GM23338 (cell line): ENCODE measurements around the gene CASK. TPM values are rescaled to one million over a fixed set of nuclear protein-coding genes. Genes with fewer than 3 reads are reported as not detected.
A peak's percentile ranks its signal among the peaks of the same experiment; 100 is the strongest.

Source experiments
- ATAC-seq: fragments of 200-7000 bp; cut with Tn5 transposase; 3 replicates; pipeline ENCODE4 v1.9.1; 2020
- DNase-seq: peaks from one replicate; pipeline ENCODE4 v3.0.0-alpha.2; 2015; ENCODE audit warnings: low spot score
- H2AFZ ChIP-seq: fragments of 200-600 bp; sonication (generic); 2 replicates; pipeline ENCODE4 v1.8.0; 2016; ENCODE audit warnings: antibody characterized with exemption, mild to moderate bottlenecking, moderate library complexity
- H3F3A ChIP-seq: fragments of 200-600 bp; sonication (generic); replicated peaks from 2 replicates; pipeline ENCODE4 v1.8.0; 2017; ENCODE audit warnings: antibody characterized with exemption, mixed run types, low read depth
- H3K27ac ChIP-seq: fragments of 200-600 bp; sonication (generic); 2 replicates; pipeline ENCODE4 v1.6.1; 2016; ENCODE audit warnings: low read depth
- H3K27me3 ChIP-seq: fragments of 200-600 bp; sonication (generic); 2 replicates; pipeline ENCODE4 v1.8.0; 2016; ENCODE audit warnings: mild to moderate bottlenecking, mixed run types, moderate library complexity; ENCODE audit not compliant: insufficient read depth
- H3K36me3 ChIP-seq: fragments of 200-600 bp; sonication (generic); 2 replicates; pipeline ENCODE4 v1.8.0; 2016; ENCODE audit warnings: mild to moderate bottlenecking; ENCODE audit not compliant: insufficient read depth
- H3K4me1 ChIP-seq: fragments of 200-600 bp; sonication (generic); 2 replicates; pipeline ENCODE4 v1.8.0; 2016; ENCODE audit warnings: mild to moderate bottlenecking, moderate library complexity; ENCODE audit not compliant: insufficient read depth
- H3K4me2 ChIP-seq: fragments of 200-600 bp; sonication (generic); 2 replicates; pipeline ENCODE4 v1.7.1; 2017; ENCODE audit warnings: mixed run types
- H3K4me3 ChIP-seq: fragments of 200-600 bp; sonication (generic); 2 replicates; pipeline ENCODE4 v1.6.1; 2016; ENCODE audit warnings: mixed run types
- H3K79me2 ChIP-seq: fragments of 200-600 bp; sonication (generic); replicated peaks from 2 replicates; pipeline ENCODE4 v1.8.0; 2017; ENCODE audit warnings: mild to moderate bottlenecking; ENCODE audit not compliant: insufficient read depth
- H3K9me2 ChIP-seq: fragments of 200-600 bp; sonication (generic); 2 replicates; pipeline ENCODE4 v1.8.0; 2017; ENCODE audit not compliant: insufficient read depth
- H4K20me1 ChIP-seq: fragments of 200-600 bp; sonication (generic); replicated peaks from 2 replicates; pipeline ENCODE4 v1.8.0; 2017; ENCODE audit warnings: mild to moderate bottlenecking; ENCODE audit not compliant: insufficient read depth
- H3K27ac Mint-ChIP-seq: 2 replicates; pipeline ENCODE4 v1.8.0; 2020; ENCODE audit warnings: inconsistent platforms, mild to moderate bottlenecking, moderate library complexity, mixed read lengths
- H3K27me3 Mint-ChIP-seq: 3 replicates; pipeline ENCODE4 v1.8.0; 2022; ENCODE audit warnings: low read depth, mild to moderate bottlenecking, moderate library complexity, mixed read lengths, inconsistent platforms; ENCODE audit not compliant: insufficient read depth, poor library complexity
- H3K36me3 Mint-ChIP-seq: 3 replicates; pipeline ENCODE4 v1.8.0; 2021; ENCODE audit warnings: low read depth, mild to moderate bottlenecking, inconsistent platforms, moderate library complexity, mixed read lengths
- H3K4me1 Mint-ChIP-seq: 3 replicates; pipeline ENCODE4 v1.8.0; 2020; ENCODE audit warnings: mild to moderate bottlenecking, inconsistent platforms, mixed read lengths
- H3K4me3 Mint-ChIP-seq: 3 replicates; pipeline ENCODE4 v1.8.0; 2021; ENCODE audit warnings: moderate library complexity, mild to moderate bottlenecking, inconsistent platforms, mixed read lengths
- H3K9me3 Mint-ChIP-seq: 3 replicates; pipeline ENCODE4 v1.8.0; 2020; ENCODE audit warnings: moderate library complexity, mild to moderate bottlenecking, inconsistent platforms, mixed read lengths
- CREB1 ChIP-seq: fragments of 250-450 bp; sonication (Bioruptor Pico); IDR thresholded peaks from 2 replicates; pipeline ENCODE4 v1.5.0; 2020; ENCODE audit warnings: low read depth, mild to moderate bottlenecking, moderate library complexity
- ETS1 ChIP-seq: IDR thresholded peaks from 2 replicates; pipeline ENCODE4 v1.6.1; 2016; ENCODE audit warnings: antibody characterized with exemption
- EZH2 ChIP-seq: fragments of 200-600 bp; sonication (generic); IDR thresholded peaks from one replicate; pipeline ENCODE4 v1.8.0; 2017; ENCODE audit warnings: antibody characterized with exemption, mild to moderate bottlenecking, low read depth; ENCODE audit not compliant: unreplicated experiment
- EZH2phosphoT487 ChIP-seq: fragments of 200-600 bp; sonication (generic); IDR thresholded peaks from one replicate; pipeline ENCODE4 v1.8.1; 2018; ENCODE audit warnings: antibody characterized with exemption; ENCODE audit not compliant: unreplicated experiment
- JUNB ChIP-seq: IDR thresholded peaks from one replicate; pipeline ENCODE4 v1.6.1; 2016; ENCODE audit warnings: antibody characterized with exemption; ENCODE audit not compliant: unreplicated experiment
- NANOG ChIP-seq: IDR thresholded peaks from 2 replicates; pipeline ENCODE4 v1.6.1; 2016; ENCODE audit warnings: antibody characterized with exemption, borderline replicate concordance
- POLR2AphosphoS5 ChIP-seq: IDR thresholded peaks from 2 replicates; pipeline ENCODE4 v1.6.1; 2016; ENCODE audit warnings: antibody characterized with exemption, low read depth
- REST ChIP-seq: IDR thresholded peaks from one replicate; pipeline ENCODE4 v1.6.1; 2018; ENCODE audit warnings: antibody characterized with exemption; ENCODE audit not compliant: unreplicated experiment
- ZNF114 ChIP-seq: fragments of 250-450 bp; sonication (Bioruptor Pico); IDR thresholded peaks from 2 replicates; pipeline ENCODE4 v1.5.0; 2020; ENCODE audit warnings: mild to moderate bottlenecking, moderate library complexity
- polyA plus RNA-seq: library from polyadenylated mRNA; unstranded; fragments of >200 nt; fragmentation: Nextera tagmentation; extraction: Ambion mirVana; gene quantifications from 2 replicates; pipeline ENCODE4 v1.2.1, GENCODE V29; 2016
- total RNA-seq: library from RNA; depleted of rRNA; stranded (reverse); fragments of >200 nt; shearing (Covaris generic); gene quantifications from 2 replicates; pipeline ENCODE4 v1.2.3, GENCODE V29; 2014
- TF ChIP-seq, protein P1 (sequence below), 2 experiments: fragments of 200-600 bp in 1 of 2; sonication (generic) in 1 of 2; conservative IDR thresholded peaks; 2 replicates each; pipeline versions ENCODE4 v1.5.1 to v1.6.1; 2016 to 2017; ENCODE audit warnings: antibody characterized with exemption in 2 of 2, low read depth in 2 of 2, mild to moderate bottlenecking in 2 of 2, moderate library complexity in 1 of 2

The CASK gene
- total and polyA plus RNA-seq, 2 experiments from 2014 or later, result 15.3 to 44.4 TPM

GRCh38 chrX:41759817-41760216 is 163.5 kb downstream of the CASK start:
- Histone ChIP-seq H3K27ac (no peak overlapping the region), H3K27me3 (no peaks in the 10 kb centered on the region), H3K4me3 (no peak overlapping the region), H3K9me2 (no peaks in the 10 kb centered on the region), H3K36me3 (no peaks in the 10 kb centered on the region), H3K4me1 (0 out of 2 replicates have a peak, but pooled peaks cover 3% of the 10 kb centered on the region), H4K20me1 (no peaks in the 10 kb centered on the region; the same call in 1 of the 2 replicates), H3K4me2 (no peak overlapping the region), H3F3A (no peaks in the 10 kb centered on the region), H2AFZ (no peak overlapping the region), H3K79me2 (0 out of 2 replicates have a peak, but pooled peaks cover 3% of the 10 kb centered on the region)
- Mint-ChIP-seq H3K27ac (no peak overlapping the region), H3K36me3 (no peaks in the 10 kb centered on the region), H3K4me3 (no peak overlapping the region), H3K4me1 (peaks cover 11% of the 10 kb centered on the region; the same call in 2 of the 3 replicates), H3K9me3 (no peaks in the 10 kb centered on the region; the same call in 2 of the 3 replicates), H3K27me3 (no peaks in the 10 kb centered on the region)
- ATAC-seq, result peak; percentile 44
- TF ChIP-seq, protein P1, sequence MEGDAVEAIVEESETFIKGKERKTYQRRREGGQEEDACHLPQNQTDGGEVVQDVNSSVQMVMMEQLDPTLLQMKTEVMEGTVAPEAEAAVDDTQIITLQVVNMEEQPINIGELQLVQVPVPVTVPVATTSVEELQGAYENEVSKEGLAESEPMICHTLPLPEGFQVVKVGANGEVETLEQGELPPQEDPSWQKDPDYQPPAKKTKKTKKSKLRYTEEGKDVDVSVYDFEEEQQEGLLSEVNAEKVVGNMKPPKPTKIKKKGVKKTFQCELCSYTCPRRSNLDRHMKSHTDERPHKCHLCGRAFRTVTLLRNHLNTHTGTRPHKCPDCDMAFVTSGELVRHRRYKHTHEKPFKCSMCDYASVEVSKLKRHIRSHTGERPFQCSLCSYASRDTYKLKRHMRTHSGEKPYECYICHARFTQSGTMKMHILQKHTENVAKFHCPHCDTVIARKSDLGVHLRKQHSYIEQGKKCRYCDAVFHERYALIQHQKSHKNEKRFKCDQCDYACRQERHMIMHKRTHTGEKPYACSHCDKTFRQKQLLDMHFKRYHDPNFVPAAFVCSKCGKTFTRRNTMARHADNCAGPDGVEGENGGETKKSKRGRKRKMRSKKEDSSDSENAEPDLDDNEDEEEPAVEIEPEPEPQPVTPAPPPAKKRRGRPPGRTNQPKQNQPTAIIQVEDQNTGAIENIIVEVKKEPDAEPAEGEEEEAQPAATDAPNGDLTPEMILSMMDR (conservative IDR thresholded peaks at IDR 0.05; ENCODE audit: low read depth in 2 of 2), result peak; percentile 69 to 76
- no peak for TF ChIP-seq CREB1 (CRISPR knock-in tag)
- DNase-seq, result peak; percentile 67

- H3K4me2 ChIP-seq, result no peak overlapping the region
- no peaks in the 10 kb centered on the region for H3F3A ChIP-seq
- 0 out of 2 replicates have a peak, but pooled peaks cover 3% of the 10 kb centered on the region for H3K4me1 ChIP-seq
- Mint-ChIP-seq H3K27me3 (no peaks in the 10 kb centered on the region), H3K4me3 (no peak overlapping the region), H3K9me3 (no peaks in the 10 kb centered on the region; the same call in 2 of the 3 replicates), H3K27ac (no peak overlapping the region), H3K36me3 (peaks cover 3% of the 10 kb centered on the region; the same call in 1 of the 3 replicates), H3K4me1 (peaks cover 11% of the 10 kb centered on the region; the same call in 2 of the 3 replicates)
- no peaks in the 10 kb centered on the region for H3K9me2 ChIP-seq
- no peak for ATAC-seq
- no peak overlapping the region for H3K4me3 ChIP-seq
- DNase-seq, result no peak
- no peak overlapping the region for H2AFZ ChIP-seq
- no peaks in the 10 kb centered on the region for H3K36me3 ChIP-seq
- H3K79me2 ChIP-seq, result 0 out of 2 replicates have a peak, but pooled peaks cover 3% of the 10 kb centered on the region
- no peaks in the 10 kb centered on the region for H3K27me3 ChIP-seq
- H3K27ac ChIP-seq, result no peak overlapping the region
- no peaks in the 10 kb centered on the region; the same call in 1 of the 2 replicates for H4K20me1 ChIP-seq
- no peak for TF ChIP-seq CREB1 (CRISPR knock-in tag)
- no peak for TF ChIP-seq NANOG
- no peak for TF ChIP-seq EZH2
- no peak for TF ChIP-seq JUNB
- TF ChIP-seq POLR2AphosphoS5, result no peak
- TF ChIP-seq EZH2phosphoT487, result no peak
- TF ChIP-seq ZNF114 (CRISPR knock-in tag), result no peak
- no peak for TF ChIP-seq REST
- TF ChIP-seq ETS1, result no peak
Measured at GRCh38 chrX:41758401-41758800, 165.0 kb downstream of the CASK start.
